ENCODE data around the gene TCEANC2. TPM values are rescaled to one million over a fixed set of nuclear protein-coding genes. Genes with fewer than 3 reads are reported as not detected.

The TCEANC2 gene
- total RNA-seq, 2 experiments from 2014 or later, result 2.3 to 2.7 TPM

- Mint-ChIP-seq H3K4me1 (ENCODE audit: low read depth) (no peaks in the 10 kb centered on the region), H3K27me3 (peaks cover 3% of the 10 kb centered on the region), H3K4me3 (no peak overlapping the region), H3K36me3 (ENCODE audit: low read depth) (no peaks in the 10 kb centered on the region), H3K9me3 (no peaks in the 10 kb centered on the region), H3K27ac (no peak overlapping the region)
- ATAC-seq (ENCODE audit: poor library complexity) (no peak), DNase-seq (no peak)
- POLR2A ChIA-PET, result no interaction called here
- no peak overlapping the region for H3K27ac ChIP-seq (ENCODE audit: low read depth in 1 of 2, low read length in 2 of 2)
- no peak for TF ChIP-seq CTCF (IDR thresholded peaks at IDR 0.05)
- H3K4me3 ChIP-seq (ENCODE audit: low read length), result no peak overlapping the region
- no peaks in the 10 kb centered on the region for H3K36me3 ChIP-seq (ENCODE audit: insufficient read depth, low read length)
- no peaks in the 10 kb centered on the region for H3K9me3 ChIP-seq (ENCODE audit: control insufficient read depth in 1 of 2, insufficient read depth in 1 of 2, low read length in 2 of 2)
- no peaks in the 10 kb centered on the region for H3K27me3 ChIP-seq (ENCODE audit: control insufficient read depth in 1 of 2, insufficient read depth in 2 of 2, low read length in 2 of 2)
- peaks cover 9% of the 10 kb centered on the region for H3K4me1 ChIP-seq (ENCODE audit: insufficient read depth, low read length)
- intact Hi-C loops (cut with DNase I, micrococcal nuclease), result no loop called here
- CTCF ChIA-PET, result interaction anchor here (1.5 kb wide), 1 partner anchor 364 kb away, joined by 5 read pairs; no protein-coding TSS in a partner anchor
Observed at GRCh38 chr1:54125386-54126070, 72.1 kb downstream of the TCEANC2 start.

GRCh38 chr1:54126271-54126815 is 72.9 kb downstream of the TCEANC2 start:
- H3K4me3 Mint-ChIP-seq, result no peak overlapping the region
- H3K36me3 Mint-ChIP-seq (ENCODE audit: low read depth), result no peaks in the 10 kb centered on the region
- intact Hi-C loops (cut with DNase I, micrococcal nuclease), result no loop called here
- DNase-seq, result no peak
- Histone ChIP-seq H3K9me3 (ENCODE audit: control insufficient read depth in 1 of 2, insufficient read depth in 1 of 2, low read length in 2 of 2) (no peaks in the 10 kb centered on the region), H3K27ac (ENCODE audit: low read depth in 1 of 2, low read length in 2 of 2) (no peak overlapping the region), H3K27me3 (ENCODE audit: control insufficient read depth in 1 of 2, insufficient read depth in 2 of 2, low read length in 2 of 2) (no peaks in the 10 kb centered on the region), H3K36me3 (ENCODE audit: insufficient read depth, low read length) (no peaks in the 10 kb centered on the region), H3K4me1 (ENCODE audit: insufficient read depth, low read length) (peaks cover 7% of the 10 kb centered on the region), H3K4me3 (ENCODE audit: low read length) (no peak overlapping the region)
- peaks cover 2% of the 10 kb centered on the region for H3K27me3 Mint-ChIP-seq
- H3K4me1 Mint-ChIP-seq (ENCODE audit: low read depth), result no peaks in the 10 kb centered on the region
- H3K27ac Mint-ChIP-seq, result no peak overlapping the region
- H3K9me3 Mint-ChIP-seq, result no peaks in the 10 kb centered on the region
- TF ChIP-seq CTCF (IDR thresholded peaks at IDR 0.05), result no peak
- ChIA-PET POLR2A (no interaction called here), CTCF (interaction anchor here (0.6 to 1.1 kb wide), 2 partner anchors 18 to 35 kb away, joined by 3 read pairs; no protein-coding TSS in a partner anchor)
- no peak for ATAC-seq (ENCODE audit: poor library complexity)

- intact Hi-C loops (cut with DNase I, micrococcal nuclease), result no loop called here
- H3K27ac ChIP-seq (ENCODE audit: low read depth in 1 of 2, low read length in 2 of 2), result no peak overlapping the region
- ChIA-PET CTCF (interaction anchor here (0.6 kb wide), 1 partner anchor 9 kb away, joined by 3 read pairs; no protein-coding TSS in a partner anchor), POLR2A (no interaction called here)
- no peak for TF ChIP-seq CTCF (IDR thresholded peaks at IDR 0.05)
- H3K27me3 ChIP-seq (ENCODE audit: control insufficient read depth in 1 of 2, insufficient read depth in 2 of 2, low read length in 2 of 2), result no peaks in the 10 kb centered on the region
- no peaks in the 10 kb centered on the region for H3K4me1 ChIP-seq (ENCODE audit: insufficient read depth, low read length)
- no peak overlapping the region for H3K27ac Mint-ChIP-seq
- H3K4me3 Mint-ChIP-seq, result no peak overlapping the region
- no peaks in the 10 kb centered on the region for H3K36me3 ChIP-seq (ENCODE audit: insufficient read depth, low read length)
- H3K4me3 ChIP-seq (ENCODE audit: low read length), result no peak overlapping the region
- no peaks in the 10 kb centered on the region for H3K9me3 Mint-ChIP-seq
- ATAC-seq (ENCODE audit: poor library complexity), result no peak
- no peaks in the 10 kb centered on the region for H3K27me3 Mint-ChIP-seq
- DNase-seq, result no peak
- H3K9me3 ChIP-seq (ENCODE audit: control insufficient read depth in 1 of 2, insufficient read depth in 1 of 2, low read length in 2 of 2), result no peaks in the 10 kb centered on the region
- H3K4me1 Mint-ChIP-seq (ENCODE audit: low read depth), result no peaks in the 10 kb centered on the region
- no peaks in the 10 kb centered on the region for H3K36me3 Mint-ChIP-seq (ENCODE audit: low read depth)
Observed at GRCh38 chr1:54127594-54128300, 74.3 kb downstream of the TCEANC2 start.

All from CD4-positive, alpha-beta T cell (primary cell).